Measurements from ENCODE around the gene UQCR11.
A peak's percentile ranks its signal among the peaks of the same experiment; 100 is the strongest.

UQCR11 gene

GRCh38 chr19:1613808-1614570, 8.7 kb upstream of the UQCR11 start:
- no peak for DNase-seq

GRCh38 chr19:1613146-1613545, 7.9 kb upstream of the UQCR11 start:
- no peak for DNase-seq

GRCh38 chr19:1612114-1613086, 7.1 kb upstream of the UQCR11 start:
- no peak for DNase-seq

- no peak for DNase-seq
These were observed 6.1 kb upstream of the UQCR11 start for GRCh38 chr19:1611353-1611752.

DNA sequence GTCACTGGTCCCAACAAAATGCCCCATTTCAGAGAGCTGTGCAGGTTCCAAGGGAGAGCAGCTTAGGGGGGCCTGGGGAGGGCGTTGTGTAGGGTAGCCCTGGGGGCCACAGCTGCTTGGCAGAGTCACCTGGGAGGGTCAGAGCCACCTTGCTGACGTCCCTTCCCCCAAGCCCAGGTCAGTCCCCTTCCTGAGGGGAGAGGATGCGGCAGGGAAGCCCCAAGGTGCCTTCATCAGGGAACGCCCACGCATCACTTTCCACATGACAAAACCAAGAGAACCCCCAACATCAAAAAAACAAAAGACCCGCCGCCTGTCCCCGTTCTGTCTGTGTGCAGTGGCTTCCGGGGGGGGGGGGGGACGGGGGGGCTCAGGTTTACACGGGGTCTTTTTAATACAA, 5.3 kb upstream of the UQCR11 start:
- DNase-seq, result no peak

- DNase-seq, result no peak
These were observed 4.6 kb upstream of the UQCR11 start for GRCh38 chr19:1609680-1610474.

DNA sequence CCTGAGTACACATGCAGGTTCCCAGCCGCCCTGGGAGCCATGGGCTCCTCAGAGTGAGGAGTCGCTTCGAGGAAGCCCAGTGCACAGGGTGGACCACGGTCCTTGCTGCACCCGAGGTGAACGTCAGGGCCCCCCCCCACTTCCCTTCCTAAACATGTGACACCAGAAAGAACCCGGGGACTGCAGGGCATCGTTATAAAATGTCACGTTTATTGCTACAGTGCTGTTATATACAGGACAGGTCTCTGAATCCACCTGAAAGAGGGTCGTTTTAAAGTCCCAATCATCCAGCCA, 3.8 kb upstream of the UQCR11 start:
- no peak for DNase-seq

DNA sequence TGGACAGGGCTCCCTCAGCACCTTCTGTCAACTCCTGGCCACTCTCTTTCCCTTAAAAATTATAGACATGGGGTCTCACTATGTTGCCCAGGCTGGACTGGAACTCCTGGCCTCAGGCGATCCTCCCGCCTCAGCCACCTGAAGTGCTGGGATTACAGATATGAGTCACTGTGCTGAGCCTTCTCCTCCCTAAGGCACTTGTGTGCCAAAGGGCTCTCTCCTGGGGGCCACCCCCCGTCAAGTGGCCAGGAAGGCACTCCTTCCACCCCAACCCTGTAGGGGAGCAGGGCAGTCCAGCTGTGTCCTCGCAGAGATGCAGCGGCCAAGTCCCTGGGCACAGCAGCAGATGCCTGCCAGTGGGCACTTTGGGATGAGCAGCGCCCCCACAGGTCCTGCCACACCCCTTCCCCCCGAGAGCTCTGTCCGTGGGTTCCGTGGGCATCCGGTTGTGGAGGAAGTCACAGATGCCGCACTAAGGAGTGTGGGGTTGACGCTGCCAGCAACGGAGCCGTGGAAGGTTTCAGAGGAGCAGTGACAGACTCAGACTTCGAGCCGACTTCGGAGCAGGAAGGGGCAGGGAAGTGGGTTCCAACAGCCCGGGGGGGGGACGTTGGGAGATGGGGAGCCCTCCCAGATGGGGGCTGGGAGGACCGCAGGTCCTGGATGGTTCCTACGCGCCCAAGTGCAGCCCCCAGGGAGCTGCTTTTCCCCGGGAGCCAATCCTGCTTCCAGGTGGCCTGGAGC, 3.3 kb upstream of the UQCR11 start:
- no peak for DNase-seq

DNA sequence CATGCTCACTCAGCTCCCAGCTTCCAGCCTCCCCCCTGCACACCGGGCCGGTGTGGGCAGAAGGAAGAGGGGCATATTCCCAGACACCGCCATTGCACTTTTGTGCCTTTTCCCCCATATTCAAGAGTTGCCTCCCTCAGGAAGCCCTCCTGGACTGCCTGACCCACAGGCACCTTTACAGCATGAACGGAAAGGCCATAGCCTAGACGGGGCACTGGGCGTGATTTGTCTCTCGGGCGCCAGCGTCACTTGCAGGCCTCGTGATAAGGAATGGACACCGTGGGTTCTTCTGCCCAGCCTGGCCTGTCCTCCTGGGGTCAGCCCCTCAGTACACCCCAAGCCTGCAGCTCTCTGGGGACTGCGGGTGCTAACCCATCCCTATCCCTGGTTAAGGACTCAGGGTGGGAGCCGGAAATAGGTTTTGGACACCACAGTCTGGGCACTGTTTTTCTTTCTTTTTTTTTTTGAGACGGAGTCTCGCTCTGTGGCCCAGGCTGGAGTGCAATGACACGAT, 933 bp upstream of the UQCR11 start:
- no peak for DNase-seq

GRCh38 chr19:1602091-1602707, 3.1 kb downstream of the UQCR11 start:
- no peak for DNase-seq

- no peak for DNase-seq
These were observed 3.6 kb downstream of the UQCR11 start for GRCh38 chr19:1601613-1602064.

DNA sequence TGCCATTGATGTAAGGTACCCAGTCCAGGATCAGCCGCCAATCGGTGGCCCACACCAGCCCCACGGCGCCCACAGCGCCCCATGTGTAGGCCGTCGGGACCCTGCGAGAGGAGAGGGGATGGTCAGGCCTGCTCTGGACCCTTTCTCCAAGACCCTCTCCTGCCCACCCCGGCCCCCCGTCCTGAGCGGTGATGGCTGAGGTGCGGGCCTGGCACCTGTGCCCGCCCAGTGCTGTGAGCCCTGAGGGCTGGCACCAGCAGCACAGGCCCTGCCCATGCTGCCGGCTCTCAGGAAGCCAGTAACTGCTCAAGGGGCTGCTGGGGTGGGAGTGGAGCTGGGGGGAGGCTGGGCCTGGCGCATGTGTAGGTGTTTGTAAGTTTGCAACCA, 5.8 kb downstream of the UQCR11 start:
- no peak for DNase-seq

DNA sequence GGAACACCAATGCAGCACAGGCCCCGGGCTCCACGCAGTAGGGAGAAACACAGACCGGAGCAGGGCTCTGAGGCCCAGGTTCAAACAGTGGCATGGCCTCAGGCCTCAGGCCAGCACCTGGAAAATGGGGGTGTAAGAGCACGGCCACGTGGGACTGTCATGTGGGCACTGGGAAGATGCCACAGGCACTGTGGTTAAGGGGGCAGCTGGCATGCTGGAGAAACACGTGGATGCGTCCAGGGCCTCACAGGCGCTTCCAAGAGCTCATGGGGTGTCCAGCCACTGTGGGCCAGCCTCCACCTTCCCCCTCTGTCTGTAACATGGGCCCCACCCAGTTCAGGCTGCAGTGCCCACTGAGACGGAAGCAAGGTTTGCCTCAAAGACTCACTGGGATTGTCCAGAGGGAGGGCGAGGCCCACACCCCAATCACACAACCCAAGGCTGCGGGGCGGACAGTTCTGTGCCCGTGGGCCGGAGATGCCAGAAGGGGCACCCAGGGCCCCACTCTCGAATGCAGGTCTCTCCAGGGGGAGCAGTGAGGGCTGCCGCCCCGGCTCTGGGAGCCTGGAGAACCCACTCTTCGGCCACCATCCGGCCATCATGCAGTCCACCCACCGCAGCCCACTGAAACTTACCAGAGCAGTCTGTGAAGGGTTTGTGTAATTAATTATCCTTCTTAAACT, 6.3 kb downstream of the UQCR11 start:
- DNase-seq, result no peak

DNA sequence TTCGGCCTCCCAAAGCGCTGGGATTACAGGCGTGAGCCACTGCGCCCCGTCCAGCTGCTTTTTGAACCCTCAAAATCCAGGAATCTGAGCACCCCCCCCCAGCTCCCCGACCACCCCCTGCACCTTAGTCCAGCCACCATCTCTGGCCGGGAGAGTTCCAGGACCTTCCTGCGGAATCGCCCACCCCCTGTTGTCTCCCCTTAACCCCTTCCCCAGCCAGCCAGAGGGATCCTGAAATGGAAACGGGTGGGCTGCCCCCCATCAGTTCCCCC, 11.8 kb downstream of the UQCR11 start:
- no peak for DNase-seq

DNA sequence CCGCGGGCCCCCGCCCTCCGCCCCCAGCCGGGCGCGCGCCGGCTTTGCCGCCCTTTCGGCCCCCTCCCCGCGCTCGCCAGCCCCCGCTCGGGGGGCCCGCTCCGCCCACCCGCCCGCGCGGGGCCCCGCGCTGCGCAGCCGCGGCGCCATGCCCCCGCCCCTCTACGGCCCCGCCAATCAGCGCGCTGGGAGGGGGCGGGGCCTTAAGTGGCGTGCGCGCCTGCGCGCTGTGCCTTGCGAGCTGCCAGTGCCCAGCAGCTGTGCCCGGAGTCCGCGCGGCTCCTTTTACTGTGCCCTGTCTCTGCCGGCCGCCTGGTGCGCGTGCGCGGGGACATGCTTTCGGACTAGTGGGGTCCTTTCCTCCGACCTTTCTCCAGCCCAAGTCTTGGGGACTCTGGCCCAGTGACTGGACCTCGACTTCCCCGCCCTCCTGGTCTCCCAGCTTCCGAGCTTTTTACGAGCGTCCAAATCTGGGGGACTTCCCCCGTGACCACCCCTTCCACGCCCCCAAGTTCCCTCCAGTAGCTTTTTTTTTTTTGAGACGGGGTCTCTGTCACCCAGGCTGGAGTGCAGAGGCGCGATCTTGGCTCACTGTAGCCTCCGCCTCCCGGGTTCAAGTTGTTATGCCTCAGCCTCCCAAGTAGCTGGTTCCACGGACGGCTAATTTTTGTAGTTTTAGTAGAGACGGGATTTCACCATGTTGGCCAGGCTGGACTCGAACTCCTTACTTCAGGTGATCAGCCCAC, 12.3 kb downstream of the UQCR11 start, which contains the start of gene MBD3:
MBD3 (minus strand) TSS at position 111 of the 746 bp plus-strand sequence. CDS start 234 bp downstream, outside the sequence.
- peak; percentile 94 for DNase-seq

DNA sequence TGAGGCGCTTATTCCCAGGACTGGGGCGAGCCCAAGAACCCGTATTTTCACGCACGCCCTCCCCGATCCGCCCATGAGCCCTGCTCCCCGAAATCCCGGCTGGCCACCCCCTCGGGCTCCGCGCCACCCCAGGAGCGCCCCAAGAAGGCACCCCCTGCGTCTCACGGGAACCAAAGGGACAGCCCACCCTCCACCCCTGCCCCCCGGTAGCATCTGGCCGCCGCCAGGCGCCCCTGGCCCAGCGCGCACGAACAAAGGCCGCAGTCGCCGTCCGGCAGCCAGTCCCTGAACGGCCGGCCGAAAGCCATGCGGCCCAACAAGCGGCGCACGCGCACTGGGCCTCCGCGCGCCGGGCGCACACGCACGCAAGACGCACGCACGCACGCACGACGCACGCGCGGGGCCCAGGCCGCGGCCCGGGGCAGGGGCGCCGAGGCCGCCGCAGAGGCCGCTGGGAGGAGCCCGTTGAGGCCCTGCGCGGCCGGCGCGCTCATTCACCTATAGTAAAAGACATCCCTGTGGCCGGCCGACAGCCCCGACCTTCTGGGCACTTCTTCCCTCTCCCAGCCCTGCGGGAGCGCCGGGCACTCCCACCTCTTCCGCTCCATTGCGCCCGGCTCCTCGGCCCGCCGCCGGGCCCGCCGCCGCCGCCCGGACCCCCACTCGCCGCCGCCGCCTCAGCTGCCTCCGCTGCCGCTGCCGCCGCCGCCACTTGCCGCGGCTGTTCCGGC, 13.1 kb downstream of the UQCR11 start:
- DNase-seq, result peak; percentile 92

GRCh38 chr19:1591421-1592023, 13.7 kb downstream of the UQCR11 start:
- DNase-seq, result no peak

- DNase-seq, result peak; percentile 62
These were observed 14.4 kb downstream of the UQCR11 start for GRCh38 chr19:1590641-1591397.

GRCh38 chr19:1587872-1588271, 17.4 kb downstream of the UQCR11 start:
- DNase-seq, result no peak

Measured in activated CD4-positive, alpha-beta T cell treated with anti-CD3 and anti-CD28 coated beads, Interleukin-2, Interleukin-6, amounts not matched to agents 100 ng/mL and 50 ng/mL, durations not matched to agents 16 hours and 8 hours (primary cell).